ENCODE data around the gene ANKRD36C. TPM values are rescaled to one million over a fixed set of nuclear protein-coding genes. Genes with fewer than 3 reads are reported as not detected.

Gene ANKRD36C
- 33.1 and 43.1 TPM in 2 replicates for total RNA-seq

DNA sequence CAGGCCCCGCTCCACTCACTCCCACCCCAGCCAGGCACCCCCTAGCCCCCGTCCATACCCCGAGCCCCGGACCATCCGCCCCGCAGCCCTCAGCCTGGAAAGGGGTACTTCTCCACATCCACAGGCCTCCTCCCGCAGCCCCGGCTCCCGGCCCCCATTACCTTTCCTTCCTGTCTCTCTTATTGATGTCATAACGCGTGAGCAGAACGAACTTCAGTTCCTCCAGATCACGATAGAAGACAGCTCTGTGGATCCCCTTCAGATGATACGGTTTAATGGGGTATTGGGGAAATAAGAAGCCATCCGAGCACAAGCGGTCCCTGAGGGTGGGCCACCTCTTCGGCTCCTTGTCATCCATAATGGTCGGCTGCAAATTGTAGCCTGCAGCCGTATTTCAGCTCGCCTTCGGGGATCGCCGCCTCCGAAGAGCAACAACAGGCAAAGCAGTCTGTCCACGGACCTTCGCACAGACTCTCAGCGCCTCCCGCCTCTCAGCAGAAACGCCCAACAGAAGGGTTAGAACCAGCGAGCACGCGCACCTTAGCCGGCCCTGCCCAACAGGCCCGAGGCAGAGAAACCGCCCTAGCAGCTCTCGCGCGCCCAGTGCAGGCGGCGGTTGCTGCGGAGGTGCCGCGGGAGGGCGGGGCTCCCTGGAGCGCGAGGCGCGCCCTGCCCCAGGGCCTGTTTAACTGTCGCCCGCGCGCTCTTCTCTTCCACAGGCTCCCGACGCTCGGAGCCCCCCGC is at the start of gene ANKRD36C:
Gene ANKRD36C (minus strand): TSS at position 474 of the 744 bp plus-strand sequence. CDS start 116 bp downstream, at position 358.

GRCh38 chr2:96034792-96035191 is 43.2 kb upstream of the ANKRD36C start, which contains the start of gene GPAT2:
TSS of gene GPAT2 (minus strand) at chr2:96034916. CDS start at chr2:96032359, 2,557 bp downstream.

Other genes with a start within 250 kb of the ANKRD36C start
- 0.60 and 2.6 TPM in 2 replicates for gene GPAT2, start 43.1 kb upstream of the ANKRD36C start, total RNA-seq
- gene ADRA2B, start 124.7 kb upstream of the ANKRD36C start, total RNA-seq, result 0.09 TPM in 1 of 2 replicates, not detected in the other
- gene ASTL, start 146.7 kb upstream of the ANKRD36C start, total RNA-seq, result not detected in 2 replicates
- 0.43 and 1.2 TPM in 2 replicates for gene DUSP2, start 153.6 kb upstream of the ANKRD36C start, total RNA-seq
- 290 and 306 TPM in 2 replicates for gene STARD7, start 217.0 kb upstream of the ANKRD36C start, total RNA-seq

Measured in dermis lymphatic vessel endothelial cell (primary cell).